ENCODE measurements around the gene KLF13. TPM values are rescaled to one million over a fixed set of nuclear protein-coding genes. Genes with fewer than 3 reads are reported as not detected.

KLF13 gene
- total RNA-seq, 3 donors from 2014 or later (not counting 1 experiment from before 2014, with no cell fraction given), result 277 to 328 (median 300) TPM

GRCh38 chr15:31306426-31307269 is 20.0 kb upstream of the KLF13 start:
- intact Hi-C loops (cut with micrococcal nuclease), result no loop called here
- DNase-seq (no peak), ATAC-seq (no peak)
- no peak overlapping the region for H3K27ac Mint-ChIP-seq
- no peak overlapping the region for H3K4me3 ChIP-seq (ENCODE audit: low read length)
- H3K9me3 Mint-ChIP-seq, result no peaks in the 10 kb centered on the region
- peaks cover 0 to 5% of the 10 kb centered on the region in 2 donors for H3K27me3 Mint-ChIP-seq (ENCODE audit: low read depth in 2 of 2)
- no peaks in the 10 kb centered on the region for H3K36me3 ChIP-seq (ENCODE audit: control insufficient read depth, insufficient read depth, low read length)
- H3K36me3 Mint-ChIP-seq, result no peaks in the 10 kb centered on the region
- no peaks in the 10 kb centered on the region for H3K9me3 ChIP-seq (ENCODE audit: control insufficient read depth, insufficient read depth, low read length)
- H3K27ac ChIP-seq (ENCODE audit: low read length), result no peak overlapping the region
- H3K4me3 Mint-ChIP-seq, result no peak overlapping the region
- no peak for TF ChIP-seq CTCF (IDR thresholded peaks at IDR 0.05)
- 83% methylated on average over 30 of the region's 30 CpGs for WGBS (ENCODE audit: insufficient coverage)
- H3K4me1 Mint-ChIP-seq, result peaks cover 0 to 27% of the 10 kb centered on the region in 2 donors
- H3K27me3 ChIP-seq (ENCODE audit: control insufficient read depth, insufficient read depth, low read length), result no peaks in the 10 kb centered on the region
- H3K4me1 ChIP-seq (ENCODE audit: control insufficient read depth, insufficient read depth, low read length), result peaks cover 10% of the 10 kb centered on the region

- H3K9me3 ChIP-seq (ENCODE audit: control insufficient read depth, insufficient read depth, low read length), result no peaks in the 10 kb centered on the region
- no peak for TF ChIP-seq CTCF (IDR thresholded peaks at IDR 0.05)
- Mint-ChIP-seq H3K27ac (no peak overlapping the region), H3K4me1 (peaks cover 0 to 24% of the 10 kb centered on the region in 2 donors), H3K27me3 (ENCODE audit: low read depth in 2 of 2) (peaks cover 0 to 5% of the 10 kb centered on the region in 2 donors), H3K9me3 (no peaks in the 10 kb centered on the region), H3K4me3 (no peak overlapping the region), H3K36me3 (no peaks in the 10 kb centered on the region)
- no peak overlapping the region for H3K27ac ChIP-seq (ENCODE audit: low read length)
- 83% methylated on average over 20 of the region's 20 CpGs for WGBS (ENCODE audit: insufficient coverage)
- H3K4me1 ChIP-seq (ENCODE audit: control insufficient read depth, insufficient read depth, low read length), result peaks cover 10% of the 10 kb centered on the region
- intact Hi-C loops (cut with micrococcal nuclease), result no loop called here
- H3K4me3 ChIP-seq (ENCODE audit: low read length), result no peak overlapping the region
- no peaks in the 10 kb centered on the region for H3K36me3 ChIP-seq (ENCODE audit: control insufficient read depth, insufficient read depth, low read length)
- no peaks in the 10 kb centered on the region for H3K27me3 ChIP-seq (ENCODE audit: control insufficient read depth, insufficient read depth, low read length)
- ATAC-seq (no peak), DNase-seq (no peak)
Observed at GRCh38 chr15:31307270-31308184, 19.1 kb upstream of the KLF13 start.

GRCh38 chr15:31308185-31308639 is 18.4 kb upstream of the KLF13 start:
- no peak for TF ChIP-seq CTCF (IDR thresholded peaks at IDR 0.05)
- H3K36me3 Mint-ChIP-seq, result no peaks in the 10 kb centered on the region
- H3K27ac ChIP-seq (ENCODE audit: low read length), result no peak overlapping the region
- peak in 1 of 2 donors; percentile 31 for DNase-seq
- H3K9me3 Mint-ChIP-seq, result peaks cover 0 to 2% of the 10 kb centered on the region in 2 donors
- H3K27me3 ChIP-seq (ENCODE audit: control insufficient read depth, insufficient read depth, low read length), result no peaks in the 10 kb centered on the region
- H3K4me3 Mint-ChIP-seq, result no peak overlapping the region
- WGBS (ENCODE audit: insufficient coverage), result 64% methylated on average over 5 of the region's 5 CpGs
- H3K4me3 ChIP-seq (ENCODE audit: low read length), result no peak overlapping the region
- H3K4me1 ChIP-seq (ENCODE audit: control insufficient read depth, insufficient read depth, low read length), result peaks cover 6% of the 10 kb centered on the region
- H3K27ac Mint-ChIP-seq, result no peak overlapping the region
- no peaks in the 10 kb centered on the region for H3K36me3 ChIP-seq (ENCODE audit: control insufficient read depth, insufficient read depth, low read length)
- ATAC-seq, result no peak
- peaks cover 0 to 18% of the 10 kb centered on the region in 2 donors for H3K4me1 Mint-ChIP-seq
- H3K27me3 Mint-ChIP-seq (ENCODE audit: low read depth in 2 of 2), result peaks cover 0 to 5% of the 10 kb centered on the region in 2 donors
- intact Hi-C loops (cut with micrococcal nuclease), result no loop called here
- peaks cover 2% of the 10 kb centered on the region for H3K9me3 ChIP-seq (ENCODE audit: control insufficient read depth, insufficient read depth, low read length)

Data from natural killer cell (primary cell).